Left ventricle myocardium inferior (tissue), 1 donor: Measurements from ENCODE around the gene ATOSB. TPM values are rescaled to one million over a fixed set of nuclear protein-coding genes. Genes with fewer than 3 reads are reported as not detected.

Source experiments
- DNase-seq: peaks from one replicate; pipeline ENCODE4 v3.0.0-alpha.2; 2020
- H3K27ac ChIP-seq: fragments of 200-600 bp; replicated peaks from 2 replicates; pipeline ENCODE4 v1.8.0; 2021
- H3K27me3 ChIP-seq: fragments of 200-600 bp; 2 replicates; pipeline ENCODE4 v1.8.0; 2021; ENCODE audit warnings: low read depth
- H3K36me3 ChIP-seq: fragments of 200-600 bp; 2 replicates; pipeline ENCODE4 v1.8.0; 2021
- H3K4me1 ChIP-seq: fragments of 200-600 bp; 2 replicates; pipeline ENCODE4 v1.8.0; 2021
- H3K4me3 ChIP-seq: fragments of 200-600 bp; 2 replicates; pipeline ENCODE4 v1.8.0; 2021; ENCODE audit warnings: mild to moderate bottlenecking, moderate library complexity
- H3K9me3 ChIP-seq: fragments of 200-600 bp; replicated peaks from 2 replicates; pipeline ENCODE4 v1.8.0; 2021
- intact Hi-C: fragments of 100-400 bp; cut with micrococcal nuclease; formaldehyde crosslinking; loops from one replicate; pipeline ENCODE4 v1.11.0; 2022
- total RNA-seq: library from RNA; stranded (reverse); fragmentation: NEBNext Ultra II Directional; extraction: Animal tissue kit (Norgen Biotek cat#: 25700); gene quantifications from one replicate; pipeline ENCODE4 v1.2.1, GENCODE V29; 2021
- TF ChIP-seq, protein P1 (sequence below): fragments of 200-600 bp; IDR thresholded peaks from 2 replicates; pipeline ENCODE4 v1.8.0; 2021; ENCODE audit warnings: antibody characterized with exemption, mild to moderate bottlenecking, borderline replicate concordance
- donor health status: DM: no; HTN: yes; CAD: no; lungs with severe emphysema.

The ATOSB gene
- total RNA-seq, 1 donor from 2014 or later: 17.0 TPM

DNA sequence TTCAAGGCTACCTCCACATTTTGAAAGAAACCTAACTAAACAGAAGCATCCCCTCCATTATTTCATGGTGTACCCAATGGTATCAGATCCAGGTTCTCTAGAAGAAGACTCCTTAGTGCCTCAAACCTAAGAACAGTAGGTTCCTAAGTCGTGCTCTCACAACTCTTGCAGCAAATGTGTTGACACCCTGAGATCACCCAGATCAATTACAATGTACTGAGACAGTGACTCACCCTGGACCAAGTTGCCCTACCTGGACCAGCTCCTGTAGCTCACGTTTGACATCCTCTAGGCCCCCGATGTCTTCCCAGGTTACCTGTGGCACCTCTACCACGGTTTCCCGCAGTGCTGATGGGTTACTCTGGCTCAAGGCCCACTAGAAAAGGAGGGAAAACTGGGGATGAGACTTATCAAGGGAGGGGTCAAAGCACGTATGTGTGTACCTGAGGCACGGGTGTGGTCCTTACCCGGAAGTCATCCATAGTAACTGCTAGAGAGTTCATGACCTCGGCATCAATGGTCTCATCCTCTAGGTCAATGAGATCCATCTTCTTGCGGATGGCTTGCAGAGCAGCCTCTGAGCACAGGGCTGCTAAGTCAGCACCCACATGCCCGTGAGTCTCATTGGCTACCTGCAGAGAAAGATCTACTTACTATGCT lies 55.0 kb downstream of the ATOSB start:
- intact Hi-C loops: no loop called here

DNA sequence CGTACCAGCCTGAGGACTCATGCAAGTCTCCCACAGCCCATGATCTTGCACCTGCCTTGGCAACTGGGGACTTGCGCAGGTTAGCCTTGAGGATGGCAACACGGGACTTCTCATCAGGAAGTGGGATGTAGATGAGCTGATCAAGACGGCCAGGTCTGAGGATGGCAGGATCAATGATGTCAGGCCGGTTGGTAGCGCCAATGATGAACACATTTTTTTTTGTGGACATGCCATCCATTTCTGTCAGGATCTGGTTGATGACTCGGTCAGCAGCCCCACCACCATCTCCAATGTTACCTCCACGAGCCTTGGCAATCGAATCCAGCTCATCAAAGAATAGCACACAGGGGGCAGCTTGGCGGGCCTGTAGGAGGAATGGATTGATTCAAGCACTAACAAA lies 56.2 kb downstream of the ATOSB start:
- TF ChIP-seq, protein P1, sequence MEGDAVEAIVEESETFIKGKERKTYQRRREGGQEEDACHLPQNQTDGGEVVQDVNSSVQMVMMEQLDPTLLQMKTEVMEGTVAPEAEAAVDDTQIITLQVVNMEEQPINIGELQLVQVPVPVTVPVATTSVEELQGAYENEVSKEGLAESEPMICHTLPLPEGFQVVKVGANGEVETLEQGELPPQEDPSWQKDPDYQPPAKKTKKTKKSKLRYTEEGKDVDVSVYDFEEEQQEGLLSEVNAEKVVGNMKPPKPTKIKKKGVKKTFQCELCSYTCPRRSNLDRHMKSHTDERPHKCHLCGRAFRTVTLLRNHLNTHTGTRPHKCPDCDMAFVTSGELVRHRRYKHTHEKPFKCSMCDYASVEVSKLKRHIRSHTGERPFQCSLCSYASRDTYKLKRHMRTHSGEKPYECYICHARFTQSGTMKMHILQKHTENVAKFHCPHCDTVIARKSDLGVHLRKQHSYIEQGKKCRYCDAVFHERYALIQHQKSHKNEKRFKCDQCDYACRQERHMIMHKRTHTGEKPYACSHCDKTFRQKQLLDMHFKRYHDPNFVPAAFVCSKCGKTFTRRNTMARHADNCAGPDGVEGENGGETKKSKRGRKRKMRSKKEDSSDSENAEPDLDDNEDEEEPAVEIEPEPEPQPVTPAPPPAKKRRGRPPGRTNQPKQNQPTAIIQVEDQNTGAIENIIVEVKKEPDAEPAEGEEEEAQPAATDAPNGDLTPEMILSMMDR: no peak
- Histone ChIP-seq H3K27ac (no peak overlapping the region), H3K36me3 (peaks cover 99% of the 10 kb centered on the region), H3K4me3 (no peak overlapping the region), H3K27me3 (no peaks in the 10 kb centered on the region), H3K4me1 (no peaks in the 10 kb centered on the region), H3K9me3 (no peaks in the 10 kb centered on the region)
- DNase-seq: no peak
- intact Hi-C loops: no loop called here

More for the DNA sequence above, 55.0 kb downstream of the ATOSB start:
- DNase-seq: no peak
- TF ChIP-seq, protein P1: no peak
- Histone ChIP-seq H3K4me1 (no peaks in the 10 kb centered on the region), H3K9me3 (no peaks in the 10 kb centered on the region), H3K27ac (no peak overlapping the region), H3K4me3 (no peak overlapping the region), H3K36me3 (peaks cover 100% of the 10 kb centered on the region), H3K27me3 (no peaks in the 10 kb centered on the region)

DNA sequence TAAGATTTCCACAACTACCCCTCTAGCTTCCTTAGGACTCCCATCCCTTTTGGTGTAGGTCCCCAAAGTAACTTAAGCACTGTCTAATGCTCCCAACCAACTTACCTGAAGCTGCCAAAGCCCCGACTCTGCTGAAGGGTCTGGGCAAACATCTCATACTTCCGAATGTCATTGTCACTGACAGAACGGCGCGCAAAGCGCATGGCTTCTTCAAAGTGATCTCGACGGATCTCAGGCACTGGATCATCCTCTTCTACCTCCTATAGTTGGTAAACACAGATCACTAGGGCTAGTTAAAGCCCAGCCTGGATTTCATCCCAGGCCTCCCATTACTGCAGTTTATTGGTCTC lies 58.4 kb downstream of the ATOSB start:
- intact Hi-C loops: no loop called here
- peaks cover 93% of the 10 kb centered on the region for H3K36me3 ChIP-seq

DNA sequence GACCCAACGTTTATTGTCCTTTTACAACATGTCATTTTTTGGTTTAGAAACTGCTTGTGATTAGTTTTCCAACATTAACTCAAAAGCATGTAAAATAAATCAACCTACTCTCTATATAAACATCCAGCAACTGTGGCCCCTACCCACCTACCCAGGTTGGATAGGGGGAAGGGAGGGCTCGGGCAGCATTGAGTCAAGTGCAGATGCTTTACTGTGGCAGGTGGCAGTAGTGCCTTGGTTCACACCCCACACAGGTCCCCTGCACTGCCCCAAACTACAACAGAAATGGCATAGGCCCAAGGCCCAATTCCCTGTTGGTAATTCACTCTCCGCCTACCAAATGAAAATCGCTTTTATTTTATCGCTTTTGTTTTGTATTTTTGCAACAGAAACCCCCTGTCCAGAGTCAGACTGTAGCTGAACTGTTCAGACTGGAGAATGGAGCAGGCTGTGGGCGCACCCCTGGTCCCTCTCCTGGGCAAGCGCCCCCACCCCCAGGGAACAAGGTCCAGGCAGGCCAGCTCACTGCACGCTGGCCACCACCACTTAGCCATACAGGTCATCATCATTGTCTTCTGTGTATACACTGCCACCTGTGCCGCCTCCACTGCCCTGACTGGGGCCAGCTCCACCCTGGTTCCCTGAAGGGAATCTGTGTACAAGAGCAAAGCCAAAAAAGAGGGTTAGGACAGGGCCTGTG lies 58.9 kb downstream of the ATOSB start:
- Histone ChIP-seq H3K27me3 (no peaks in the 10 kb centered on the region), H3K9me3 (no peaks in the 10 kb centered on the region), H3K36me3 (peaks cover 93% of the 10 kb centered on the region), H3K4me3 (no peak overlapping the region), H3K27ac (no peak overlapping the region), H3K4me1 (peaks cover 1% of the 10 kb centered on the region)
- intact Hi-C loops: no loop called here
- TF ChIP-seq, protein P1: no peak
- DNase-seq: no peak

More for the DNA sequence above, 58.4 kb downstream of the ATOSB start:
- Histone ChIP-seq H3K9me3 (no peaks in the 10 kb centered on the region), H3K27me3 (no peaks in the 10 kb centered on the region), H3K4me1 (no peaks in the 10 kb centered on the region), H3K27ac (no peak overlapping the region), H3K4me3 (no peak overlapping the region)
- TF ChIP-seq, protein P1: no peak
- DNase-seq: no peak

DNA sequence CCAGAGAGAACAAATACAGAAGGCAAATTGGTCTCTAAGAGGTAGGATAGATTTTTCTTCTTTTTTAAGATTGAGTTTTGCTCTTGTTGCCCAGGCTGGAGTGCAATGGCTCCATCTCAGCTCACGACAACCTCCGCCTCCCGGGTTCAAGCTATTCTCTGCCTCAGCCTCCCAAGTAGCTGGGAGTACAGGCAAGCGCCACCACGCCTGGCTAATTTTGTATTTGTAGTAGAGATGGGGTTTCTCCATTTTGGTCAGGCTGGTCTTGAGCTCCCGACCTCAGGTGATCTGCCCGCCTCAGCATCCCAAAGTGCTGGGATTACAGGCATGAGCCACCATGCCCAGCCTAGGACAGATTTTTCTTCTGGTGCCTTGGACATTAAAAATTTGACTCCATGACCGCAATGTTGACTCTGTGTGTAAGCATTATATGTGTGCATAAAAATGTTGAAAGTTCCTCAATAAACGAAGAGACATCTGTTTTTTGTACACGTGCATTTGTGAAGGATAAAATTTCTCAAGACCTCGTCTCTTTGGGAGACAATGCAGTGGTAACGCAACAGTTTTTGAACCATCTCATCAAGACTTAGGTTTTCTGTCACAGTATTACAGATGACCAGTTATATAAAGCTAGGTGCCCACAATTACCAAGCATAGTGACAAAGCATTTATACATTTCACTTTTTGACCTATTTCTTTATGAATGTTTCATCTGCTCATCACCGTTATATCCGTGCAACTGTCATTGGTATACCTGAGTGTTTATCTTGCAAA lies 60.6 kb downstream of the ATOSB start:
- H3K27ac ChIP-seq: no peak overlapping the region
- intact Hi-C loops: no loop called here
- DNase-seq: no peak
- H3K9me3 ChIP-seq: no peaks in the 10 kb centered on the region
- no peaks in the 10 kb centered on the region for H3K27me3 ChIP-seq
- TF ChIP-seq, protein P1: no peak
- H3K4me3 ChIP-seq: no peak overlapping the region
- H3K36me3 ChIP-seq: peaks cover 89% of the 10 kb centered on the region
- peaks cover 13% of the 10 kb centered on the region for H3K4me1 ChIP-seq
